ENCODE measurements around the gene UBAP1L.
A peak's percentile ranks its signal among the peaks of the same experiment; 100 is the strongest.
"Not testable (repeated sequence)": the region's sequence is repeated elsewhere in the genome, so short reads cannot be mapped to it uniquely, and the experiment has no call there.

UBAP1L gene

GRCh38 chr15:65062061-65062460, 52.9 kb downstream of the UBAP1L start:
- DNase-seq = no peak

- no peak for DNase-seq
These were observed 54.2 kb downstream of the UBAP1L start for GRCh38 chr15:65060641-65061397.

- DNase-seq = no peak
These were observed 54.9 kb downstream of the UBAP1L start for GRCh38 chr15:65059931-65060596.

GRCh38 chr15:65059369-65059750, 55.6 kb downstream of the UBAP1L start:
- no peak for DNase-seq

GRCh38 chr15:65058394-65059368, 56.3 kb downstream of the UBAP1L start:
- no peak for DNase-seq

- no peak for DNase-seq
These were observed 57.5 kb downstream of the UBAP1L start for GRCh38 chr15:65057549-65057940.

GRCh38 chr15:65056868-65057548, 58.0 kb downstream of the UBAP1L start:
- no peak for DNase-seq

- no peak for DNase-seq
These were observed 58.9 kb downstream of the UBAP1L start for GRCh38 chr15:65056106-65056505.

- DNase-seq = no peak
These were observed 59.7 kb downstream of the UBAP1L start for GRCh38 chr15:65055201-65055870.

GRCh38 chr15:65054333-65055200, 60.4 kb downstream of the UBAP1L start:
- peak; percentile 9 for DNase-seq

- DNase-seq = no peak
These were observed 62.0 kb downstream of the UBAP1L start for GRCh38 chr15:65052956-65053355.

- DNase-seq = no peak
These were observed 63.7 kb downstream of the UBAP1L start for GRCh38 chr15:65051266-65051665.

- no peak for DNase-seq
These were observed 64.7 kb downstream of the UBAP1L start for GRCh38 chr15:65050270-65050669.

GRCh38 chr15:65049418-65049840, 65.6 kb downstream of the UBAP1L start:
- DNase-seq = no peak

GRCh38 chr15:65048241-65048640, 66.8 kb downstream of the UBAP1L start:
- DNase-seq = no peak

GRCh38 chr15:65044724-65045481, 70.1 kb downstream of the UBAP1L start, which contains the start of gene SLC51B:
Gene SLC51B, plus strand, starts transcription at chr15:65045387. Its CDS starts 4,618 bp downstream, at chr15:65050005.
- no peak for DNase-seq

GRCh38 chr15:65044218-65044617, 70.8 kb downstream of the UBAP1L start:
- not testable (repeated sequence) for DNase-seq

GRCh38 chr15:65042776-65043327, 72.1 kb downstream of the UBAP1L start:
- DNase-seq = no peak

Data from GF-D8 (cell line).